GM19395 (cell line): Measurements from ENCODE around the gene GPRC5D.

Source experiments
- ATAC-seq: cut with Tn5 transposase; IDR thresholded peaks from one replicate; pipeline ENCODE4 v1.9.1; 2021; ENCODE audit warnings: mild to moderate bottlenecking, moderate library complexity; ENCODE audit not compliant: unreplicated experiment

Gene GPRC5D

GRCh38 chr12:12909228-12909994 is 42.6 kb downstream of the GPRC5D start:
- ATAC-seq: no peak

- ATAC-seq: no peak
Measured at GRCh38 chr12:12908711-12909110, 43.3 kb downstream of the GPRC5D start.

- ATAC-seq: no peak
Measured at GRCh38 chr12:12908252-12908651, 43.7 kb downstream of the GPRC5D start.

GRCh38 chr12:12907552-12907951 is 44.4 kb downstream of the GPRC5D start:
- ATAC-seq: no peak

DNA sequence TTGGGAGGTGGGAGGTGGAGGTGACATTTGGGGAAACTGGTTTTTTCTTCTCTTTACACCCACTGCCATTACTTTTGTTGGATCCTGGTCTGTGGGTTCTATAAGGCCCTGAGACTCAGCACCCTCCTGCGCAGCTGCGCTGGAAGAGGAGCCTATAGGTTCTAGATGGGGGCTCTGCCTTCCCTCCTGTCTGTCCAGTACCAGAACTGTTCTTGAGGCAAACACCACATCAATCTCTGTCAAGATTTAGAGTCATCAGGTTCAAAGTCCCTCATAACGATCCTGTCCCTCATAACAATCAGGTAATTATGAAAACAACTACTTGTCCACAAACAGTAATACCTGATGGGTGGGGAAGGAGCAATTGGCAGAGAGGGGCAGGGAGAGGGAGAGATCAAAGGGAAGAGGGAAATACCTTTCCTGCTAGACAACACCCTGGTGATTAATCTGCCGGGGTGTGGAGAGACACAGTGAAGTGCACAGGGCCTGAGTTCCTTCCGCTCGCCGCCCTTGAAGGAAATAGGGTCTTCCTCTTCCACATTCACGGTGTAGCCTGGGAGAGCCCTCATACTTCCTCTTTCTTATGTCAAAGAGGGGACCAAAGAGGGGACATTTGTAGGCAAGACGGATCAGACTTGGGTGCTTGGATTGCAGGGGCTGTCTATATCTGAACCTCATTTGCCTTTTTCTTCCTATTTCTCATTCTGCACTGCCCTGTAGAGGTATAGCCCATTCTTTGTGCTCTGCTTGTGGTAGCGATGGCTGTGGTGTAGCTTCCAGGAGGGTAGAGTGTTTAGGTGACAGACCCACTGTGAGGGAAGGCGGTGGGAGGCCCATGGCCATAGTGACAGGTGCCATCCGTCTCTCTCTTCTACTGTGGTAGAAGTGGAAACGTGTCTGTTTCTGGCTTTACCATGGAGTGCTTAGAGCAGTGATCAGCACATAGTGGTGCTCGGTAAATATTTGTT is 48.0 kb downstream of the GPRC5D start:
- ATAC-seq: no peak

DNA sequence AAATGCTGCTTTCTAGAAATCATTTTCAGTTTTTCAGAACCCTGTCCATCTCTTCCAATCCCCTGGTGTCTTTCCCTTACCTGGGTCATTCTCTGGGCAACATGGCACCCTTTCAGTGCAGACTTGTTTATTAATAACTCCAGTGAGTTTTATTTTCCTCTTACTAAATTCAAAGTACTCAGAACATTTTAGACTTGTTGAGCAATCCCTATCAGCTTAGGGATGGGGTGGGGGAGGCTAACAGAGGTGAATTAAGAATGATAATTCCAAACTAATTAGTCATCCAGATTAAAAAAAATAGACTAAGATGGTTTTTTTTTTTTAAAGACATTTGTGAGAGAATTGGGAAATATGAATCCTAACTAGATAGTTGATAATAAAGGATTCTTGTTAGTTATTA is 49.9 kb downstream of the GPRC5D start:
- no peak for ATAC-seq

- ATAC-seq: no peak
Measured at GRCh38 chr12:12901158-12901791, 50.7 kb downstream of the GPRC5D start.

GRCh38 chr12:12900786-12901157 is 51.2 kb downstream of the GPRC5D start:
- no peak for ATAC-seq

GRCh38 chr12:12899530-12900380 is 52.2 kb downstream of the GPRC5D start:
- ATAC-seq: peak; percentile 76

- no peak for ATAC-seq
Measured at GRCh38 chr12:12898911-12899511, 53.0 kb downstream of the GPRC5D start.

DNA sequence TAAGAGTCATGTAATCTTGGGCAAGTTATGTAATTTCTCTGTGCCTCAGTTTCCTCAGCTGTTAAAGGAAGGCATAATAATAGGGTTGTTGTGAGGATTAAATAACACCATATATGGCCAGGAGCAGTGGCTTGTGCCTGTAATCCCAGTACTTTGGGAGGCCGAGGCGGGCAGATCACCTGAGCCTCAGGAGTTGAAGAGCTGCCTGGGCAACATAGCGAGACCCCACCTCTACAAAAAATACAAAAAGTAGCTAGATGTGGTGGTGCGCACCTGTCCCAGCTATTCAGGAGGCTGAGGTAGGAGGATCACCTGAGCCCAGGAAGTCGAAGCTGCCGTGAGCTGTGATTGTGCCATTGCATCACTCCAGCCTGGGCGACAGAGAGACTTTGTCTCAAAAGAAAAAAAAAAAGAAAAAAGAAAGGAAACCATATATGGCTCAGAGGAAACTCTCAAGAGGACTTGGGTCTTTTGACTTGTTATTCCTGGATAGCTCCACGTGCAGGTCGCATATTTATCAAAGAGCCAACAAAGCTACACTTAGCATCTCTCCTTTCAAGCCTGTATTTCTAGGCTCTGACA is 53.7 kb downstream of the GPRC5D start:
- no peak for ATAC-seq

GRCh38 chr12:12897302-12897701 is 54.7 kb downstream of the GPRC5D start:
- ATAC-seq: no peak

- no peak for ATAC-seq
Measured at GRCh38 chr12:12896260-12896659, 55.7 kb downstream of the GPRC5D start.

DNA sequence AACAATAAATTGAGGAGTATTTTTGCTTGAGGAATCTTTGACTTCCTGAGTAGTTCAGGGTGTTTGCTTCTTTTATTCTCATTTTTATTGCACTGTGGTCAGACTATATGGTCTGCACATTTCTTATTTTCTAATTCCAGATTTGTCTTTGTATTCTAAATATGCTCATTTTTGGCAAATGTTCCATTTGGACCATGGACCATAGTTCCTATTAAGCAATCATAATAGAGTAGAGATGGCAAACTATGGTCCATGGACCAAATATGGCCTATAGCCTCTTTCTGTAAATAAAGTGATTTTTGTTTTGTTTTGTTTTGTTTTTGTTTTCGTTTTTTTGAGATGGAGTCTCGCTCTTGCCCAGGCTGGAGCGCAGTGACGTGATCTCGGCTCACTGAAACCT is 58.5 kb downstream of the GPRC5D start:
- no peak for ATAC-seq

DNA sequence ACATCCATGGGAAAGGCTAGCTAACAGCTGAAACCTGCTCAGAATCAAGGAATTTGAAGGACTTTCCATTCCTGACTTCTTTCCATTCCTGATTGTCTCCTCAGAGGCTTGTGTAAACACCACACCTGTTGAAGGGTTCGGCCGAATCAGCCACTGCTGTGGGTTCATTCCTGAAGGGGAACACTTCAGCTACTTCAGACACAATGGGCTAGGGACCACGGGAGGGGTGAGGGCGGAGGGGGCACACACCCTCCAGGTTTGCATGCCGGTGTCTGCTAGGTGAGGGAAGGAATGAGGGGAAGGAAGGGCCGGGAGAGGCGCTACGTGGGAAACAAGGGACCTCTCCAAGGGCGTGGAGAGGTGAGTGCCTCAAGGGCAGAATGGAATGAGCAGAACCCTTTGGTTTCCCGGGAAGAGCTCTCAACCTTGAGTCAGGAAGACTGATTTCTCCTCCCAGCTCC is 59.3 kb downstream of the GPRC5D start:
- ATAC-seq: no peak

GRCh38 chr12:12891881-12892355 is 60.1 kb downstream of the GPRC5D start:
- no peak for ATAC-seq

DNA sequence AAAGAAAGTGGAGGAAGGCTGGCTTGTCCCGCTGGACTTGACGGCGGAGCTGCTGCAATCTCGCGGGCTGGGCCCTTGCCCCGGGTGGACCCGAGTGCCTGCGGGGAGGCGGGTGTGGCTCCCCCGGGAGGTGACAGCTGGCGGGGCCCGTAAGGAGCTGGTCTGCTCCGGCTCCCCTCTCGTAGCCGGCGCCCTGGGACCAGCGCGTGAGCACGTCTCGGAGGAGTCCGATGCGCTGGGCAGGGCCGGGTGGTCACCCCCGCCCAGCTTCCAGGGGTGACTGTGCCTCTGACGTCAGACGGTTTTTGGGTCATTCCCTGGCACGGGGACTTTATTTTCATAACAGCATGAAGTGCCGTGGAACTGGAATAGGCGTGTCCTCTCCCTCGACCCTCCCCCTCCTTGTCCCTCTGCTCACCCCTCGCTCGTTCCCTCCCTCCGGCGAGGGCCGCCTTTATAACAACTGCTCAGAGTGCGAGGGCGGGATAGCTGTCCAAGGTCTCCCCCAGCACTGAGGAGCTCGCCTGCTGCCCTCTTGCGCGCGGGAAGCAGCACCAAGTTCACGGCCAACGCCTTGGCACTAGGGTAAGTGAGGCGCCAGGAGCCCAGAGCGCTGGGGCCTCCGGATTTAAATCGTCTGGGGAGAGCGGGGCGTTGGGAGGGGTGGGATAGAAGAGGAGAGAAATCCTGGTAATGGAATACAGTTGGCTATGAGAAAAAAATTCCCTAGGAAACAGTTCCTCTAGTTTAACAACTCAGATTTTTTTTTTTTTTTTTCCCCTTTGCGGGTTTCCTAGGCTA is 60.7 kb downstream of the GPRC5D start, which contains the start of gene GPRC5A:
TSS of gene GPRC5A (plus strand) at position 483 of the 801 bp plus-strand sequence. CDS start 16,688 bp downstream, outside the sequence.
- ATAC-seq: no peak
